A549 (cell line): ENCODE data around the gene COL26A1. TPM values are rescaled to one million over a fixed set of nuclear protein-coding genes. Genes with fewer than 3 reads are reported as not detected.

Experiments
- ATAC-seq, 2 experiments: fragments of 200-7000 bp in 1 of 2; fragments of >200 bp in 1 of 2; cut with Nextera tagmentation in 1 of 2; cut with Tn5 transposase in 1 of 2; 3 replicates each; pipeline versions ENCODE4 v1.8.0 to v1.9.1; 2018 to 2020; ENCODE audit warnings: mild to moderate bottlenecking in 1 of 2, moderate library complexity in 1 of 2
- CTCF ChIA-PET: fragments of 300-600 bp; sonication (Branson Sonifier 250); formaldehyde crosslinking; extraction: SDS; loops from one replicate; lab custom pipeline; 2021; ENCODE audit warnings: antibody characterized with exemption, inconsistent platforms; lab: Yijun Ruan, JAX
- POLR2A ChIA-PET: fragments of 350-600 bp; formaldehyde crosslinking; extraction: SDS; loops from one replicate; lab custom pipeline; 2021; ENCODE audit warnings: antibody characterized with exemption, inconsistent platforms; lab: Yijun Ruan, JAX
- DNase-seq, 2 experiments: peaks; one replicate each; pipeline versions ENCODE4 v3.0.0 to v3.0.0-alpha.2; 2011 to 2016; ENCODE audit warnings: low read depth in 1 of 2, low spot score in 1 of 2
- FAIRE-seq: peaks from 2 replicates; lab custom pipeline; 2011; peaks lifted over from hg19 to GRCh38; lab: Jason Lieb, UNC
- H3K27ac ChIP-seq, 2 experiments: fragments of >200 bp; sonication (Bioruptor Twin); formaldehyde crosslinking; 3 replicates each; pipeline ENCODE4 v1.5.1; 2016 to 2017
- H3K4me1 ChIP-seq: fragments of >200 bp; sonication (Bioruptor Twin); formaldehyde crosslinking; 3 replicates; pipeline ENCODE4 v1.6.1; 2016
- H3K4me2 ChIP-seq: fragments of >200 bp; sonication (Bioruptor Twin); formaldehyde crosslinking; 3 replicates; pipeline ENCODE4 v1.6.1; 2016
- H3K4me3 ChIP-seq: fragments of >200 bp; sonication (Bioruptor Twin); formaldehyde crosslinking; 3 replicates; pipeline ENCODE4 v1.5.1; 2016
- H3K9me3 ChIP-seq: fragments of >200 bp; sonication (Bioruptor Twin); formaldehyde crosslinking; 3 replicates; pipeline ENCODE4 v1.6.1; 2016
- BHLHE40 ChIP-seq: IDR thresholded peaks from 2 replicates; pipeline ENCODE4 v1.6.1; 2012; ENCODE audit warnings: low read depth, low read length, inconsistent platforms
- CHD4 ChIP-seq: fragments of 200-600 bp; sonication (generic); IDR thresholded peaks from 2 replicates; pipeline ENCODE4 v1.6.1; 2016; ENCODE audit warnings: antibody characterized with exemption, mild to moderate bottlenecking, borderline replicate concordance
- EHMT2 ChIP-seq: fragments of 200-600 bp; sonication (generic); IDR thresholded peaks from 2 replicates; pipeline ENCODE4 v1.6.1; 2016; ENCODE audit warnings: antibody characterized with exemption, low read depth, mild to moderate bottlenecking, moderate library complexity
- ESRRA ChIP-seq: fragments of 150-350 bp; IDR thresholded peaks from 2 replicates; pipeline ENCODE4 v1.6.1; 2014; ENCODE audit warnings: mild to moderate bottlenecking, low read length, borderline replicate concordance
- HEYL ChIP-seq: fragments of 250-450 bp; sonication (Bioruptor Pico); IDR thresholded peaks from 2 replicates; pipeline ENCODE4 v1.8.0; 2021; ENCODE audit warnings: mild to moderate bottlenecking, moderate library complexity
- HOXA7 ChIP-seq: fragments of 250-450 bp; sonication (Bioruptor Pico); IDR thresholded peaks from 2 replicates; pipeline ENCODE4 v1.5.0; 2020; ENCODE audit warnings: mild to moderate bottlenecking, moderate library complexity
- KDM5A ChIP-seq: fragments of 200-600 bp; sonication (generic); IDR thresholded peaks from 2 replicates; pipeline ENCODE4 v1.6.1; 2016; ENCODE audit warnings: antibody characterized with exemption, mild to moderate bottlenecking
- NPAS2 ChIP-seq: fragments of 250-450 bp; sonication (Bioruptor Pico); IDR thresholded peaks from 2 replicates; pipeline ENCODE4 v1.8.0; 2022; ENCODE audit warnings: mild to moderate bottlenecking, moderate library complexity, borderline replicate concordance
- RCOR1 ChIP-seq: fragments of 150-350 bp; IDR thresholded peaks from 2 replicates; pipeline ENCODE4 v1.6.1; 2014; ENCODE audit warnings: antibody characterized with exemption, low read length, low read depth
- TFCP2L1 ChIP-seq: fragments of 250-450 bp; sonication (Bioruptor Pico); IDR thresholded peaks from 2 replicates; pipeline ENCODE4 v1.5.0; 2021; ENCODE audit warnings: mild to moderate bottlenecking
- ZNF302 ChIP-seq: fragments of 250-450 bp; sonication (Bioruptor Pico); IDR thresholded peaks from 2 replicates; pipeline ENCODE4 v1.9.0; 2021; ENCODE audit warnings: inconsistent platforms, mild to moderate bottlenecking, moderate library complexity
- ZSCAN20 ChIP-seq: fragments of 250-450 bp; sonication (Bioruptor Pico); IDR thresholded peaks from 2 replicates; pipeline ENCODE4 v1.8.0; 2022; ENCODE audit warnings: mild to moderate bottlenecking, moderate library complexity
- WGBS: methylation state at CpG from one replicate; pipeline ENCODE4 v1.1.6; 2017; ENCODE audit errors: missing lambda C conversion rate; 5-methylcytosine and 5-hydroxymethylcytosine counted together
- polyA plus RNA-seq, 4 experiments: library from polyadenylated mRNA; depleted of rRNA in 3 of 4; stranded (reverse); fragments of >200 nt; fragmentation: RNase III in 1 of 4; extraction: RNeasy Plus Mini Kit Qiagen cat#74134 plus additional on column Dnase treatment in 1 of 4; gene quantifications; 2 replicates in 3 of 4; 3 replicates in 1 of 4; pipeline ENCODE4 v1.2.3, GENCODE V29; 2011 to 2017
- TF ChIP-seq, protein P1 (sequence below): fragments of 150-350 bp; IDR thresholded peaks from 2 replicates; pipeline ENCODE4 v1.6.1; 2014; ENCODE audit warnings: low read depth, mild to moderate bottlenecking, low read length
- TF ChIP-seq, protein P2 (sequence below): fragments of 250-450 bp; sonication (Bioruptor Pico); IDR thresholded peaks from 2 replicates; pipeline ENCODE4 v1.5.0; 2021; ENCODE audit warnings: mild to moderate bottlenecking, moderate library complexity, borderline replicate concordance
- TF ChIP-seq, protein P3 (sequence below): fragments of 450-650 bp; IDR thresholded peaks from 2 replicates; pipeline ENCODE4 v1.6.1; 2014; ENCODE audit warnings: antibody characterized with exemption
- TF ChIP-seq, protein P4 (sequence below): IDR thresholded peaks from 2 replicates; pipeline ENCODE4 v1.6.1; 2012
- TF ChIP-seq, protein P5 (sequence below): fragments of 250-450 bp; sonication (Bioruptor Pico); IDR thresholded peaks from 2 replicates; pipeline ENCODE4 v1.5.0; 2020; ENCODE audit warnings: low read depth, mild to moderate bottlenecking, moderate library complexity

COL26A1 gene
- polyA plus RNA-seq, 2 of the 4 experiments (the other 2 are of a cell fraction): 0.52 to 1.4 TPM

DNA sequence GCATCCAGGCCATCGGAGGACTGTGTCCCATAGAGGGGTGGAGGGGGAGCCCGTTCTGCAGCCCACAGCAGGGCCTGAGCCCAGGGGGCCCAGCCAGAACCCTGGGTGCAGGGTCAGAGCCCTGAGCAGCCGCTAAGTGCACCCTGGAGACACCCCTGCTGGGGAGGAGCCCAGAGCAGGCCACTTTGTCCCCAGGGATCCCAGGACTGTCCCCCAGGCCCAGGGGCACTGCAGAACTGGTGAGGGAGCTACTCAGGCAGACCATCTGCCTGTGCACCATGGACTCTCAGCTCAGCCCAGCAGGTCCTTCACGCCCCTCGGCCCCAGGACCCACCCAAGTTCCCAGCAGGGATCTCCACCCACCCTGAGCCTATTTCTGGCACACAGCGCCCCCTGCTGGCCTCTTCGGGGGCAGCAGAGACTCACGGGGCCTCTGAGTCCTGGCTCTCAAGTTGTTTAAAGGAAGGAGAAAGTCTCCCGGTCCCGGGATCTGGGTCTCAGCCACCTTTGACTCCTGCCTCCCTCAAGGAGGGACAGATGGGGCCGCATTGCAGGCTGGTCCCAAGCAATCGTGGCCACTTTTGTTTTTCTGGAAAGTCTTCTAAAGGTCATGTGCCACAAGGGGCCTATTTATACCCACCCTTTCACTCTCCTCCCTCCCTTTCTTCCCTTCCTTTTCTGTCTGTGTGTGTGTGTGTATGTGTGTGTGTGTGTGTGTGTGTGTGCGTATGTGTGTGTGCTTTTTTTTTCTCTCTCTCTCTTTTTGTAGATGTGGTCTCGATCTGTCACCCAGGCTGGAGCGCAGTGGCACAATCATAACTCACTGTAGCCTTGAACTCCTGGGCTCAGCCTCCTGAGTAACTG is 176.2 kb downstream of the COL26A1 start (continued):
- TF ChIP-seq, protein P1, sequence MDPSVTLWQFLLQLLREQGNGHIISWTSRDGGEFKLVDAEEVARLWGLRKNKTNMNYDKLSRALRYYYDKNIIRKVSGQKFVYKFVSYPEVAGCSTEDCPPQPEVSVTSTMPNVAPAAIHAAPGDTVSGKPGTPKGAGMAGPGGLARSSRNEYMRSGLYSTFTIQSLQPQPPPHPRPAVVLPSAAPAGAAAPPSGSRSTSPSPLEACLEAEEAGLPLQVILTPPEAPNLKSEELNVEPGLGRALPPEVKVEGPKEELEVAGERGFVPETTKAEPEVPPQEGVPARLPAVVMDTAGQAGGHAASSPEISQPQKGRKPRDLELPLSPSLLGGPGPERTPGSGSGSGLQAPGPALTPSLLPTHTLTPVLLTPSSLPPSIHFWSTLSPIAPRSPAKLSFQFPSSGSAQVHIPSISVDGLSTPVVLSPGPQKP: no peak
- no peak for TF ChIP-seq HEYL (CRISPR knock-in tag)
- TF ChIP-seq, all 56 proteins: peak for 3

DNA sequence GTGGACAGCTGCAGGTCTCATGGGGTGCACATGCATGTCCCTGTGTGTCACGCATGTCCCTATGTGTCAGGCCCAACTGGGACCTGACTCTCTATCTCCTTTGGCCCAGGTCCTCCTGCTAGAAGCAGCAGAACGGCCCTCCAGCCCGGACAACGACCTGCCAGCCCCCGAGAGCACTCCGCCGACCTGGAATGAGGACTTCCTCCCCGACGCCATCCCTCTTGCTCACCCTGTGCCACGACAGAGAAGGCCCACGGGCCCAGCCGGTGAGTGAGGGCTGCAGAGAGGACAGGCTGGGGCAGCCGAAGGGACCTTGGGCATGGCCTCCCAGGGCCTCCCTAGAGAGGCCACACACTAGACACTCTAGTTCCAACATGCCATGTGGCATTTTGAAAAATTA is 177.1 kb downstream of the COL26A1 start:
- FAIRE-seq (no peak), ATAC-seq (no peak)
- H3K9me3 ChIP-seq: no peaks in the 10 kb centered on the region
- no peak overlapping the region for H3K4me2 ChIP-seq
- H3K27ac ChIP-seq: no peak overlapping the region
- H3K4me3 ChIP-seq: no peak overlapping the region
- no peaks in the 10 kb centered on the region for H3K4me1 ChIP-seq
- TF ChIP-seq, protein P2, sequence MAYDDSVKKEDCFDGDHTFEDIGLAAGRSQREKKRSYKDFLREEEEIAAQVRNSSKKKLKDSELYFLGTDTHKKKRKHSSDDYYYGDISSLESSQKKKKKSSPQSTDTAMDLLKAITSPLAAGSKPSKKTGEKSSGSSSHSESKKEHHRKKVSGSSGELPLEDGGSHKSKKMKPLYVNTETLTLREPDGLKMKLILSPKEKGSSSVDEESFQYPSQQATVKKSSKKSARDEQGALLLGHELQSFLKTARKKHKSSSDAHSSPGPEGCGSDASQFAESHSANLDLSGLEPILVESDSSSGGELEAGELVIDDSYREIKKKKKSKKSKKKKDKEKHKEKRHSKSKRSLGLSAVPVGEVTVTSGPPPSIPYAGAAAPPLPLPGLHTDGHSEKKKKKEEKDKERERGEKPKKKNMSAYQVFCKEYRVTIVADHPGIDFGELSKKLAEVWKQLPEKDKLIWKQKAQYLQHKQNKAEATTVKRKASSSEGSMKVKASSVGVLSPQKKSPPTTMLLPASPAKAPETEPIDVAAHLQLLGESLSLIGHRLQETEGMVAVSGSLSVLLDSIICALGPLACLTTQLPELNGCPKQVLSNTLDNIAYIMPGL (CRISPR knock-in tag): no peak
- TF ChIP-seq, protein P3, sequence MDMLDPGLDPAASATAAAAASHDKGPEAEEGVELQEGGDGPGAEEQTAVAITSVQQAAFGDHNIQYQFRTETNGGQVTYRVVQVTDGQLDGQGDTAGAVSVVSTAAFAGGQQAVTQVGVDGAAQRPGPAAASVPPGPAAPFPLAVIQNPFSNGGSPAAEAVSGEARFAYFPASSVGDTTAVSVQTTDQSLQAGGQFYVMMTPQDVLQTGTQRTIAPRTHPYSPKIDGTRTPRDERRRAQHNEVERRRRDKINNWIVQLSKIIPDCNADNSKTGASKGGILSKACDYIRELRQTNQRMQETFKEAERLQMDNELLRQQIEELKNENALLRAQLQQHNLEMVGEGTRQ: no peak
- TF ChIP-seq ESRRA (no peak), EHMT2 (no peak), BHLHE40 (no peak), ZSCAN20 (CRISPR knock-in tag) (no peak), RCOR1 (no peak), NPAS2 (no peak), TFCP2L1 (CRISPR knock-in tag) (no peak), KDM5A (no peak), HOXA7 (CRISPR knock-in tag) (no peak), ZNF302 (CRISPR knock-in tag) (no peak), CHD4 (no peak)
- TF ChIP-seq, protein P1: no peak
- TF ChIP-seq, protein P4, sequence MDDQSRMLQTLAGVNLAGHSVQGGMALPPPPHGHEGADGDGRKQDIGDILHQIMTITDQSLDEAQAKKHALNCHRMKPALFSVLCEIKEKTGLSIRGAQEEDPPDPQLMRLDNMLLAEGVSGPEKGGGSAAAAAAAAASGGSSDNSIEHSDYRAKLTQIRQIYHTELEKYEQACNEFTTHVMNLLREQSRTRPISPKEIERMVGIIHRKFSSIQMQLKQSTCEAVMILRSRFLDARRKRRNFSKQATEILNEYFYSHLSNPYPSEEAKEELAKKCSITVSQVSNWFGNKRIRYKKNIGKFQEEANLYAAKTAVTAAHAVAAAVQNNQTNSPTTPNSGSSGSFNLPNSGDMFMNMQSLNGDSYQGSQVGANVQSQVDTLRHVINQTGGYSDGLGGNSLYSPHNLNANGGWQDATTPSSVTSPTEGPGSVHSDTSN: no peak
- TF ChIP-seq, protein P5, sequence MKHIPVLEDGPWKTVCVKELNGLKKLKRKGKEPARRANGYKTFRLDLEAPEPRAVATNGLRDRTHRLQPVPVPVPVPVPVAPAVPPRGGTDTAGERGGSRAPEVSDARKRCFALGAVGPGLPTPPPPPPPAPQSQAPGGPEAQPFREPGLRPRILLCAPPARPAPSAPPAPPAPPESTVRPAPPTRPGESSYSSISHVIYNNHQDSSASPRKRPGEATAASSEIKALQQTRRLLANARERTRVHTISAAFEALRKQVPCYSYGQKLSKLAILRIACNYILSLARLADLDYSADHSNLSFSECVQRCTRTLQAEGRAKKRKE (CRISPR knock-in tag): no peak
- TF ChIP-seq, all 56 proteins: peak for 0
- WGBS: 76% methylated on average over 13 of the region's 13 CpGs
- ChIA-PET CTCF (interaction anchor here (0.6 to 1.9 kb wide), 9 partner anchors 8 to 852 kb away, joined by 3 to 10 read pairs (median 3); no protein-coding TSS in a partner anchor), POLR2A (no interaction called here)
- no peak for DNase-seq
